H1 (cell line): ENCODE data around the gene TAF11L3. TPM values are rescaled to one million over a fixed set of nuclear protein-coding genes. Genes with fewer than 3 reads are reported as not detected.
"Not testable (repeated sequence)": the region's sequence is repeated elsewhere in the genome, so short reads cannot be mapped to it uniquely, and the experiment has no call there.

Experiments
- CTCF ChIA-PET: fragments of 300-600 bp; sonication (Branson Sonifier 250); formaldehyde crosslinking; loops from one replicate; lab custom pipeline; 2021; ENCODE audit not compliant: partially characterized antibody; lab: Charles Lee
- POLR2A ChIA-PET: fragments of 300-600 bp; sonication (Branson Sonifier 250); formaldehyde crosslinking; loops from one replicate; lab custom pipeline; 2021; ENCODE audit warnings: inconsistent platforms; ENCODE audit not compliant: partially characterized antibody; lab: Charles Lee
- DNase-seq, 2 experiments: peaks; one replicate each; pipeline versions ENCODE4 v3.0.0 to v3.0.0-alpha.2; 2010 to 2022; ENCODE audit warnings: low spot score in 2 of 2, low read depth in 1 of 2, mixed read lengths in 1 of 2
- FAIRE-seq: peaks from 2 replicates; lab custom pipeline; 2011; peaks lifted over from hg19 to GRCh38; lab: Jason Lieb, UNC
- H2AFZ ChIP-seq: 2 replicates; pipeline ENCODE4 v1.8.1; 2012; ENCODE audit warnings: low read length, inconsistent platforms
- H2AK5ac ChIP-seq: 2 replicates; pipeline ENCODE4 v1.6.1; 2013; ENCODE audit warnings: low read depth, low read length
- H2BK120ac ChIP-seq: replicated peaks from 2 replicates; pipeline ENCODE3; 2013; ENCODE audit warnings: low read depth, low read length, inconsistent platforms
- H2BK12ac ChIP-seq: 2 replicates; pipeline ENCODE4 v1.6.1; 2013; ENCODE audit warnings: low read depth, low read length
- H2BK15ac ChIP-seq: 2 replicates; pipeline ENCODE4 v1.6.1; 2013; ENCODE audit warnings: low read length
- H2BK20ac ChIP-seq: 2 replicates; pipeline ENCODE4 v1.6.1; 2013; ENCODE audit warnings: low read length
- H2BK5ac ChIP-seq: 2 replicates; pipeline ENCODE4 v1.6.1; 2013; ENCODE audit warnings: low read depth, low read length
- H3K14ac ChIP-seq: 2 replicates; pipeline ENCODE4 v1.6.1; 2013; ENCODE audit warnings: inconsistent platforms; ENCODE audit not compliant: insufficient read length
- H3K18ac ChIP-seq: 2 replicates; pipeline ENCODE4 v1.6.1; 2013; ENCODE audit warnings: low read length; ENCODE audit errors: extremely low read depth
- H3K23ac ChIP-seq: 2 replicates; pipeline ENCODE4 v1.6.1; 2013; ENCODE audit warnings: inconsistent platforms; ENCODE audit not compliant: insufficient read length
- H3K23me2 ChIP-seq: 2 replicates; pipeline ENCODE4 v1.6.1; 2013; ENCODE audit warnings: low read depth, low read length
- H3K27ac ChIP-seq: 2 replicates; pipeline ENCODE4 v1.6.1; 2011; ENCODE audit warnings: low read depth, low read length, inconsistent platforms
- H3K27me3 ChIP-seq, 4 experiments: replicated peaks in 1 of 4; 1 replicate in 1 of 4; 2 replicates in 3 of 4; pipeline versions ENCODE4 v1.6.1 to v1.8.1; 2011 to 2013; ENCODE audit warnings: low read length in 3 of 4, mild to moderate bottlenecking in 3 of 4, inconsistent platforms in 2 of 4, mixed read lengths in 2 of 4, moderate library complexity in 1 of 4; ENCODE audit not compliant: control insufficient read depth in 3 of 4, insufficient read depth in 3 of 4; ENCODE audit errors: extremely low read depth in 1 of 4
- H3K36me3 ChIP-seq, 4 experiments: 2 replicates each; pipeline versions ENCODE4 v1.6.1 to v1.8.1; 2011 to 2013; ENCODE audit warnings: mild to moderate bottlenecking in 4 of 4, low read length in 3 of 4, moderate library complexity in 2 of 4, control low read depth in 1 of 4, inconsistent platforms in 1 of 4; ENCODE audit not compliant: insufficient read depth in 4 of 4, control insufficient read depth in 2 of 4
- H3K4ac ChIP-seq: replicated peaks from 2 replicates; pipeline ENCODE3; 2013; ENCODE audit warnings: low read length, low read depth, mixed read lengths, inconsistent platforms; ENCODE audit not compliant: insufficient read length
- H3K4me1 ChIP-seq, 4 experiments: replicated peaks in 1 of 4; 1 replicate in 1 of 4; 2 replicates in 3 of 4; pipeline versions ENCODE4 v1.6.1 to v1.8.1; 2011 to 2013; ENCODE audit warnings: low read length in 3 of 4, inconsistent platforms in 2 of 4, mixed read lengths in 1 of 4; ENCODE audit not compliant: insufficient read depth in 4 of 4, control insufficient read depth in 3 of 4
- H3K4me2 ChIP-seq, 2 experiments: 2 replicates each; pipeline versions ENCODE4 v1.6.1 to v1.8.1; 2011 to 2013; ENCODE audit warnings: low read depth in 2 of 2, low read length in 2 of 2, control low read depth in 1 of 2, inconsistent platforms in 1 of 2, mild to moderate bottlenecking in 1 of 2; ENCODE audit not compliant: insufficient read depth in 1 of 2
- H3K4me3 ChIP-seq, 4 experiments: fragments of 200-600, 300-600 bp in 1 of 4; sonication (generic), shearing (Covaris generic), sonication (Bioruptor Twin) in 1 of 4; 2 replicates each; pipeline versions ENCODE4 v1.5.1 to v1.8.1; 2011 to 2016; ENCODE audit warnings: low read length in 4 of 4, low read depth in 3 of 4, control low read depth in 2 of 4, inconsistent platforms in 2 of 4, mild to moderate bottlenecking in 2 of 4, mixed read lengths in 1 of 4, moderate library complexity in 1 of 4; ENCODE audit not compliant: insufficient read depth in 2 of 4; ENCODE audit errors: extremely low read depth in 1 of 4
- H3K56ac ChIP-seq: replicated peaks from 2 replicates; pipeline ENCODE3; 2013; ENCODE audit warnings: low read depth, mild to moderate bottlenecking, mixed read lengths, low read length, inconsistent platforms; ENCODE audit not compliant: insufficient read length
- H3K79me1 ChIP-seq: 2 replicates; pipeline ENCODE4 v1.6.1; 2013; ENCODE audit warnings: low read depth, low read length, control low read depth
- H3K79me2 ChIP-seq, 2 experiments: 2 replicates each; pipeline versions ENCODE4 v1.6.1 to v1.8.1; 2012 to 2013; ENCODE audit warnings: low read length in 2 of 2, mild to moderate bottlenecking in 2 of 2, inconsistent platforms in 1 of 2; ENCODE audit not compliant: insufficient read depth in 2 of 2, control insufficient read depth in 1 of 2
- H3K9ac ChIP-seq, 4 experiments: replicated peaks in 1 of 4; 1 replicate in 1 of 4; 2 replicates in 3 of 4; pipeline versions ENCODE4 v1.6.1 to v1.8.1; 2011 to 2013; ENCODE audit warnings: low read depth in 3 of 4, low read length in 3 of 4, control low read depth in 2 of 4, mild to moderate bottlenecking in 2 of 4, moderate library complexity in 2 of 4, inconsistent platforms in 1 of 4; ENCODE audit errors: extremely low read depth in 1 of 4
- H3K9me3 ChIP-seq, 2 experiments: 2 replicates each; pipeline versions ENCODE4 v1.6.1 to v1.8.1; 2012 to 2013; ENCODE audit warnings: mild to moderate bottlenecking in 2 of 2, moderate library complexity in 2 of 2, control low read depth in 1 of 2, inconsistent platforms in 1 of 2, low read depth in 1 of 2, low read length in 1 of 2, mixed read lengths in 1 of 2; ENCODE audit not compliant: insufficient read depth in 2 of 2
- H4K20me1 ChIP-seq, 2 experiments: replicated peaks in 1 of 2; 2 replicates each; pipeline versions ENCODE3 to v1.8.1; 2011 to 2013; ENCODE audit warnings: inconsistent platforms in 2 of 2, low read length in 2 of 2, mild to moderate bottlenecking in 1 of 2; ENCODE audit not compliant: insufficient read depth in 2 of 2, control insufficient read depth in 1 of 2
- H4K5ac ChIP-seq: 2 replicates; pipeline ENCODE4 v1.6.1; 2013; ENCODE audit warnings: low read length, low read depth, mixed read lengths, inconsistent platforms; ENCODE audit not compliant: insufficient read length
- H4K8ac ChIP-seq: 2 replicates; pipeline ENCODE4 v1.8.0; 2013; ENCODE audit warnings: mild to moderate bottlenecking, moderate library complexity, low read length, inconsistent platforms; ENCODE audit not compliant: insufficient read depth; ENCODE audit errors: extremely low read depth
- H4K91ac ChIP-seq: replicated peaks from 2 replicates; pipeline ENCODE3; 2013; ENCODE audit warnings: low read length, mixed read lengths, inconsistent platforms; ENCODE audit not compliant: insufficient read length
- BCL11A ChIP-seq, 2 experiments: IDR thresholded peaks; one replicate each; pipeline ENCODE4 v1.6.1; 2011; ENCODE audit warnings: low read depth in 2 of 2, low read length in 2 of 2, mild to moderate bottlenecking in 2 of 2
- CTCF ChIP-seq, 3 experiments: IDR thresholded peaks; 1 replicate in 2 of 3; 2 replicates in 1 of 3; pipeline versions ENCODE4 v1.5.1 to v1.6.1; 2011; ENCODE audit warnings: low read length in 3 of 3, mild to moderate bottlenecking in 3 of 3, inconsistent platforms in 2 of 3, low read depth in 1 of 3, moderate library complexity in 1 of 3; ENCODE audit not compliant: insufficient read depth in 1 of 3; ENCODE audit errors: control extremely low read depth in 1 of 3
- SP2 ChIP-seq: IDR thresholded peaks from 2 replicates; pipeline ENCODE4 v1.6.1; 2012; ENCODE audit warnings: mild to moderate bottlenecking, low read length, inconsistent platforms
- WGBS, 2 experiments: shearing (Covaris generic) in 1 of 2; methylation state at CpG; one replicate each; pipeline versions ENCODE4 v1.1.6 to v1.1.7; 2013 to 2015; ENCODE audit warnings: low lambda C conversion rate in 2 of 2, mixed read lengths in 2 of 2, inconsistent platforms in 1 of 2, low coverage in 1 of 2, missing lambda C conversion rate in 1 of 2; ENCODE audit not compliant: insufficient replicate concordance in 2 of 2, insufficient coverage in 1 of 2, insufficient read length in 1 of 2; ENCODE audit errors: extremely low coverage in 1 of 2, missing lambda C conversion rate in 1 of 2; 5-methylcytosine and 5-hydroxymethylcytosine counted together
- polyA plus RNA-seq, 7 experiments: library from polyadenylated mRNA; depleted of rRNA in 3 of 7; stranded (reverse) in 5 of 7; unstranded in 2 of 7; fragments of >200 nt in 5 of 7; fragments of 200-250 nt in 2 of 7; gene quantifications; 1 replicate in 5 of 7; 2 replicates in 1 of 7; 4 replicates in 1 of 7; pipeline versions ENCODE4 v1.2.1 to v1.2.3, GENCODE V29; 2011 to 2013; ENCODE audit warnings: missing spikeins in 2 of 7, mixed read lengths in 2 of 7
- total RNA-seq: library from RNA; stranded (reverse); fragmentation: NEBNext Ultra II Directional; extraction: Animal tissue kit (Norgen Biotek cat#: 25700); gene quantifications from 2 replicates; pipeline ENCODE4 v1.2.1, GENCODE V29; 2021

The TAF11L3 gene
- total and polyA plus RNA-seq, 2 of the 8 experiments (the other 6 are each of a cell fraction or from before 2014, with no cell fraction given), result not detected

- TF ChIP-seq CTCF (IDR thresholded peaks at IDR 0.05; ENCODE audit: control extremely low read depth in 1 of 3, insufficient read depth in 1 of 3, low read depth in 1 of 3, low read length in 3 of 3), result no peak
- no peak for TF ChIP-seq BCL11A (IDR thresholded peaks at IDR 0.05; ENCODE audit: low read depth in 2 of 2, low read length in 2 of 2)
- TF ChIP-seq SP2, result no peak
- TF ChIP-seq, all 59 proteins: peak for 0
Measured at GRCh38 chr5:17487174-17487512, 31.0 kb upstream of the TAF11L3 start (continued).

GRCh38 chr5:17491257-17491656, 26.9 kb upstream of the TAF11L3 start:
- H3K14ac ChIP-seq, H3K79me1 ChIP-seq, H2BK15ac ChIP-seq, H4K8ac ChIP-seq, DNase-seq, H2AK5ac ChIP-seq, H2AFZ ChIP-seq, H3K27ac ChIP-seq, H2BK5ac ChIP-seq, H3K9ac ChIP-seq, FAIRE-seq, H3K23ac ChIP-seq, H3K56ac ChIP-seq, H3K27me3 ChIP-seq, H3K79me2 ChIP-seq, H2BK120ac ChIP-seq, POLR2A ChIA-PET, H3K23me2 ChIP-seq, H4K20me1 ChIP-seq, H4K5ac ChIP-seq, H3K18ac ChIP-seq, H3K4me2 ChIP-seq, H3K4me3 ChIP-seq, H2BK20ac ChIP-seq, CTCF ChIA-PET, H3K4ac ChIP-seq, H4K91ac ChIP-seq, H2BK12ac ChIP-seq, H3K4me1 ChIP-seq, H3K9me3 ChIP-seq, H3K36me3 ChIP-seq: not testable (repeated sequence)
- WGBS, 2 experiments, result 92% methylated on average over 13 of the region's 23 CpGs; no CpG with 5 or more reads in 1 of the 2 experiments
